H9 (cell line): ENCODE measurements around the gene CCDC85B. TPM values are rescaled to one million over a fixed set of nuclear protein-coding genes. Genes with fewer than 3 reads are reported as not detected.

ENCODE experiments used
- DNase-seq: peaks from one replicate; pipeline ENCODE4 v3.0.0-alpha.2; 2017
- H2AFZ ChIP-seq: one replicate; pipeline ENCODE4 v1.6.1; 2013; ENCODE audit warnings: mild to moderate bottlenecking, low read length, control low read depth, moderate library complexity
- H2AK5ac ChIP-seq: 2 replicates; pipeline ENCODE4 v1.6.1; 2013; ENCODE audit warnings: low read length, control low read depth, mixed read lengths; ENCODE audit not compliant: insufficient read length
- H2BK120ac ChIP-seq: one replicate; pipeline ENCODE4 v1.6.1; 2013; ENCODE audit warnings: low read depth, mild to moderate bottlenecking, low read length, control low read depth, inconsistent platforms; ENCODE audit not compliant: poor library complexity, severe bottlenecking
- H2BK12ac ChIP-seq: 2 replicates; pipeline ENCODE4 v1.6.1; 2013; ENCODE audit warnings: low read length, control low read depth, mixed read lengths, low read depth; ENCODE audit not compliant: insufficient read length
- H2BK15ac ChIP-seq: 2 replicates; pipeline ENCODE4 v1.6.1; 2013; ENCODE audit warnings: low read depth, low read length, control low read depth
- H2BK20ac ChIP-seq: one replicate; pipeline ENCODE4 v1.6.1; 2013; ENCODE audit warnings: low read depth, mild to moderate bottlenecking, low read length, control low read depth, inconsistent platforms; ENCODE audit not compliant: poor library complexity, severe bottlenecking
- H2BK5ac ChIP-seq: 2 replicates; pipeline ENCODE4 v1.6.1; 2013; ENCODE audit warnings: low read length, control low read depth, mixed read lengths; ENCODE audit not compliant: insufficient read length
- H3K14ac ChIP-seq: 2 replicates; pipeline ENCODE4 v1.6.1; 2013; ENCODE audit warnings: low read length, control low read depth; ENCODE audit not compliant: insufficient read depth
- H3K18ac ChIP-seq: 2 replicates; pipeline ENCODE4 v1.6.1; 2013; ENCODE audit warnings: low read depth, mild to moderate bottlenecking, mixed read lengths, low read length, control low read depth; ENCODE audit not compliant: insufficient read length
- H3K23ac ChIP-seq: 2 replicates; pipeline ENCODE4 v1.6.1; 2013; ENCODE audit warnings: low read length, control low read depth, mixed read lengths, low read depth; ENCODE audit not compliant: insufficient read length
- H3K23me2 ChIP-seq: 2 replicates; pipeline ENCODE4 v1.6.1; 2013; ENCODE audit warnings: low read depth, mild to moderate bottlenecking, mixed read lengths, low read length, control low read depth; ENCODE audit not compliant: insufficient read length, poor library complexity, severe bottlenecking
- H3K27ac ChIP-seq: 2 replicates; pipeline ENCODE4 v1.5.1; 2013; ENCODE audit warnings: low read length, control low read depth, mixed read lengths, low read depth; ENCODE audit not compliant: insufficient read length
- H3K27me3 ChIP-seq: 2 replicates; pipeline ENCODE4 v1.6.1; 2013; ENCODE audit warnings: low read length, control low read depth, inconsistent platforms; ENCODE audit not compliant: insufficient read depth
- H3K4ac ChIP-seq: 2 replicates; pipeline ENCODE4 v1.6.1; 2013; ENCODE audit warnings: low read depth, mild to moderate bottlenecking, control low read depth, inconsistent platforms, low read length, moderate library complexity
- H3K4me1 ChIP-seq: 2 replicates; pipeline ENCODE4 v1.6.1; 2013; ENCODE audit warnings: low read length, control low read depth, inconsistent platforms; ENCODE audit not compliant: insufficient read depth
- H3K4me2 ChIP-seq: 2 replicates; pipeline ENCODE4 v1.6.1; 2013; ENCODE audit warnings: low read length, control low read depth, mixed read lengths; ENCODE audit not compliant: insufficient read length, insufficient read depth
- H3K56ac ChIP-seq: 2 replicates; pipeline ENCODE4 v1.6.1; 2013; ENCODE audit warnings: low read depth, mild to moderate bottlenecking, mixed read lengths, low read length, control low read depth; ENCODE audit not compliant: insufficient read length
- H3K79me1 ChIP-seq: 2 replicates; pipeline ENCODE4 v1.6.1; 2013; ENCODE audit warnings: low read depth, mild to moderate bottlenecking, moderate library complexity, low read length, control low read depth, inconsistent platforms; ENCODE audit not compliant: insufficient read depth, poor library complexity, severe bottlenecking
- H3K79me2 ChIP-seq: 2 replicates; pipeline ENCODE4 v1.6.1; 2013; ENCODE audit warnings: low read length, control low read depth, inconsistent platforms; ENCODE audit not compliant: insufficient read depth
- H3K9ac ChIP-seq: 2 replicates; pipeline ENCODE4 v1.6.1; 2013; ENCODE audit warnings: low read length, control low read depth, mixed read lengths; ENCODE audit not compliant: insufficient read length; ENCODE audit errors: extremely low read depth
- H3K9me3 ChIP-seq: one replicate; pipeline ENCODE4 v1.6.1; 2013; ENCODE audit warnings: low read depth, low read length, inconsistent platforms; ENCODE audit not compliant: control insufficient read depth
- H3T11ph ChIP-seq: one replicate; pipeline ENCODE4 v1.6.1; 2013; ENCODE audit warnings: mild to moderate bottlenecking, low read length, control low read depth, inconsistent platforms
- H4K20me1 ChIP-seq: one replicate; pipeline ENCODE4 v1.6.1; 2013; ENCODE audit not compliant: control insufficient read depth, insufficient read length, insufficient read depth
- H4K5ac ChIP-seq: 2 replicates; pipeline ENCODE4 v1.6.1; 2013; ENCODE audit warnings: low read depth, mild to moderate bottlenecking, mixed read lengths, low read length, control low read depth; ENCODE audit not compliant: insufficient read length
- H4K8ac ChIP-seq: replicated peaks from 2 replicates; pipeline ENCODE4 v1.6.1; 2013; ENCODE audit warnings: low read length, control low read depth, mixed read lengths, low read depth; ENCODE audit not compliant: insufficient read length
- H4K91ac ChIP-seq: 2 replicates; pipeline ENCODE4 v1.6.1; 2013; ENCODE audit warnings: low read depth, mild to moderate bottlenecking, moderate library complexity, mixed read lengths, low read length, control low read depth; ENCODE audit not compliant: insufficient read length
- H3K27ac Mint-ChIP-seq, 3 experiments: 2 replicates in 2 of 3; 3 replicates in 1 of 3; pipeline ENCODE4 v1.8.0; 2020 to 2021; ENCODE audit warnings: mixed read lengths in 3 of 3, mild to moderate bottlenecking in 1 of 3, moderate library complexity in 1 of 3
- H3K27me3 Mint-ChIP-seq: 2 replicates; pipeline ENCODE4 v1.8.0; 2021; ENCODE audit warnings: low read depth, mild to moderate bottlenecking, moderate library complexity, mixed read lengths
- H3K36me3 Mint-ChIP-seq, 3 experiments: 2 replicates in 2 of 3; 3 replicates in 1 of 3; pipeline ENCODE4 v1.8.0; 2020 to 2021; ENCODE audit warnings: low read depth in 3 of 3, mixed read lengths in 3 of 3; ENCODE audit not compliant: insufficient read depth in 1 of 3
- H3K4me1 Mint-ChIP-seq, 2 experiments: 2 replicates each; pipeline ENCODE4 v1.8.0; 2020; ENCODE audit warnings: mixed read lengths in 2 of 2
- H3K4me3 Mint-ChIP-seq, 2 experiments: 2 replicates in 1 of 2; 3 replicates in 1 of 2; pipeline ENCODE4 v1.8.0; 2020 to 2021; ENCODE audit warnings: mild to moderate bottlenecking in 2 of 2, mixed read lengths in 2 of 2, moderate library complexity in 1 of 2
- H3K9me3 Mint-ChIP-seq, 2 experiments: 2 replicates in 1 of 2; 3 replicates in 1 of 2; pipeline ENCODE4 v1.8.0; 2020; ENCODE audit warnings: mild to moderate bottlenecking in 2 of 2, mixed read lengths in 2 of 2, moderate library complexity in 1 of 2
- CTCF ChIP-seq: fragments of 200-600 bp; sonication (generic); conservative IDR thresholded peaks from 3 replicates; pipeline ENCODE4 v1.8.0; 2021; ENCODE audit warnings: antibody characterized with exemption, mild to moderate bottlenecking
- WGBS: extraction: QIAGEN DNeasy Blood & Tissue Kit; methylation state at CpG from one replicate; pipeline ENCODE4 v1.1.7; 2013; ENCODE audit warnings: missing lambda C conversion rate, low lambda C conversion rate, mixed read lengths; ENCODE audit not compliant: insufficient read length; ENCODE audit errors: extremely low coverage; 5-methylcytosine and 5-hydroxymethylcytosine counted together
- total RNA-seq: library from RNA; stranded (reverse); gene quantifications from 2 replicates; pipeline ENCODE4 v1.2.1, GENCODE V29; 2021

CCDC85B gene
- total RNA-seq, 1 experiment from 2014 or later, result 23.3 TPM

- no peak overlapping the region for H3K18ac ChIP-seq
- H3K4me1 ChIP-seq, result no peaks in the 10 kb centered on the region
- H3K36me3 Mint-ChIP-seq, result peaks cover 18 to 33% (median 32%) of the 10 kb centered on the region in 3 experiments; a peak in 6 of 7 replicates
- peak overlapping the region; percentile 77 to 90 for H3K4me3 Mint-ChIP-seq
- H3K56ac ChIP-seq, result no peak overlapping the region
- H2AFZ ChIP-seq, result no peak overlapping the region
- DNase-seq, result peak; percentile 66
- H2BK5ac ChIP-seq, result no peak overlapping the region
- no peak overlapping the region for H3K4ac ChIP-seq
- WGBS, result no CpG with 5 or more reads among the region's 29 CpGs
- H3K79me1 ChIP-seq, result no peaks in the 10 kb centered on the region
- H3K9ac ChIP-seq, result no peak overlapping the region
- no peaks in the 10 kb centered on the region; the same call in 1 of the 2 replicates for H3K27me3 ChIP-seq
- H3K23ac ChIP-seq, result no peak overlapping the region
- no peaks in the 10 kb centered on the region for H3K23me2 ChIP-seq
- H2BK15ac ChIP-seq, result no peak overlapping the region
- no peak overlapping the region for H2BK120ac ChIP-seq
- H2AK5ac ChIP-seq, result no peak overlapping the region
- H3T11ph ChIP-seq, result no peak overlapping the region
- H3K4me1 Mint-ChIP-seq, result peaks cover 13 to 14% of the 10 kb centered on the region in 2 experiments
- H4K91ac ChIP-seq, result no peak overlapping the region
- no peak overlapping the region for H2BK12ac ChIP-seq
- H4K20me1 ChIP-seq, result no peaks in the 10 kb centered on the region
- H2BK20ac ChIP-seq, result no peak overlapping the region
- no peaks in the 10 kb centered on the region for H3K9me3 Mint-ChIP-seq
- H3K9me3 ChIP-seq, result no peaks in the 10 kb centered on the region
- no peak overlapping the region for H3K27ac ChIP-seq
- no peak overlapping the region for H3K14ac ChIP-seq
- no peak overlapping the region for H4K5ac ChIP-seq
- H3K27me3 Mint-ChIP-seq, result peaks cover 7% of the 10 kb centered on the region
- no peaks in the 10 kb centered on the region for H3K79me2 ChIP-seq
- no peak overlapping the region for H4K8ac ChIP-seq
- peak overlapping the region; percentile 67 for H3K4me2 ChIP-seq
- no peak for TF ChIP-seq CTCF
- peak overlapping the region in 2 of 3 experiments; percentile 54 to 89; a peak in 3 of 7 replicates for H3K27ac Mint-ChIP-seq
Measured at GRCh38 chr11:65867284-65868071, 23.0 kb upstream of the CCDC85B start.
